ENCODE measurements around the gene CCT5. TPM values are rescaled to one million over a fixed set of nuclear protein-coding genes. Genes with fewer than 3 reads are reported as not detected.

Gene CCT5
- polyA plus RNA-seq, 1 of the 3 experiments (the other 2 are of a cell fraction) = 378 TPM

DNA sequence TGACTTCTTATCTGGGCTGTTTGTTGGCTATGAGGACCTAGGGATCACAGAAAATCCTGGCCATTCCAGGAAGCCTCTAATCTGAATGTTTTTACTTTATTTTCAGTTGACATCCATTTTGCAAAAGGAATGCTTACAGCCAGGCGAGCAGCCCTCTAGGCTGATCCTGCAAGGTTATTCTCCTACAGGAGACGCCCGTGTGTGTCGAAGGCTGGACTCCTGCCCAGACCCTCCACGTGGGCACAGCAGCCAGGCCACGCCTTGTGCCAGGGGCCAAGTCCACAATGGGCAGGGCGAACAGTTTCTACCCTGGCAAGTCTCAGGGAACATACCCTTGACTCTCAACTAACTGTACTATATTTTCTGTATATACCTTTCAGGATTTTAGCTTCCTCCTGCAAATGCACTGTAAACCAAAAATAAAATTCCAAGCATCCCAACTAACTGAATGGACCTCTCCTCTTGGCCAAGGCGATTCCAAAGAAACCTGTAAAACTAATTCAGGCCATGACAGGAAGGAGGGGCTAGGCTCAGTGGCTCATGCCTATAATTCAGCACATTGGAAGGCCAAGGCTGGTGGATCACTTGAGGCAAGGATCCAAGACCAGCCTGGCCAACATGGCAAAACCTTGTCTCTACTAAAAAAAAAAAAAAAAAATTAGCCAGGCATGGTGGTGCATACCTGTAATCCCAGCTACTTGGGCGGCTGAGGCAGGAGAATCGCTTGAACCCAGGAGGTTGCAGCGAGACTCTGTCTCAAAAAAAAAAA is 51.9 kb downstream of the CCT5 start:
- ChIA-PET CTCF (interaction anchor here (1.6 kb wide), 1 partner anchor 18 kb away, joined by 5 read pairs; no protein-coding TSS in a partner anchor), POLR2A (no interaction called here)
- Histone ChIP-seq H3K9me3 (no peaks in the 10 kb centered on the region), H3K27ac (ENCODE audit: low read depth in 2 of 2, low read length in 1 of 2) (no peak overlapping the region), H3K4me1 (ENCODE audit: control insufficient read depth in 1 of 2, insufficient read depth in 2 of 2, low read depth in 1 of 2, low read length in 1 of 2) (peaks cover 0 to 12% of the 10 kb centered on the region in 2 experiments; a peak in 1 of 4 replicates), H3K27me3 (ENCODE audit: insufficient read depth) (no peaks in the 10 kb centered on the region), H3K4me3 (ENCODE audit: low read depth in 2 of 2, low read length in 1 of 2) (no peak overlapping the region), H3K9me2 (no peaks in the 10 kb centered on the region), H3K79me2 (ENCODE audit: insufficient read depth) (peaks cover 12% of the 10 kb centered on the region), H3K36me3 (replicated peaks in 1 of 2; ENCODE audit: control insufficient read depth in 1 of 2, insufficient read depth in 2 of 2, low read length in 1 of 2) (no peaks in the 10 kb centered on the region), H2AFZ (ENCODE audit: low read depth) (no peak overlapping the region), H3K4me2 (no peak overlapping the region), H3K9ac (no peak overlapping the region), H4K20me1 (ENCODE audit: insufficient read depth) (no peaks in the 10 kb centered on the region), H3F3A (replicated peaks; ENCODE audit: insufficient read depth) (no peaks in the 10 kb centered on the region)
- WGBS (ENCODE audit: low lambda C conversion rate) = 88% methylated on average over 11 of the region's 11 CpGs
- no peak for DNase-seq
- TF ChIP-seq TEAD4 (IDR thresholded peaks at IDR 0.05; ENCODE audit: borderline replicate concordance, insufficient read depth) = no peak
- TF ChIP-seq TAF1 (IDR thresholded peaks at IDR 0.05; ENCODE audit: borderline replicate concordance, low read depth, low read length) = no peak
- TF ChIP-seq FOSL2 (IDR thresholded peaks at IDR 0.05; ENCODE audit: borderline replicate concordance, low read depth) = no peak
- TF ChIP-seq YY1 (IDR thresholded peaks at IDR 0.05; ENCODE audit: low read depth) = no peak
- TF ChIP-seq TCF12 (IDR thresholded peaks at IDR 0.05) = no peak
- TF ChIP-seq, protein P1, sequence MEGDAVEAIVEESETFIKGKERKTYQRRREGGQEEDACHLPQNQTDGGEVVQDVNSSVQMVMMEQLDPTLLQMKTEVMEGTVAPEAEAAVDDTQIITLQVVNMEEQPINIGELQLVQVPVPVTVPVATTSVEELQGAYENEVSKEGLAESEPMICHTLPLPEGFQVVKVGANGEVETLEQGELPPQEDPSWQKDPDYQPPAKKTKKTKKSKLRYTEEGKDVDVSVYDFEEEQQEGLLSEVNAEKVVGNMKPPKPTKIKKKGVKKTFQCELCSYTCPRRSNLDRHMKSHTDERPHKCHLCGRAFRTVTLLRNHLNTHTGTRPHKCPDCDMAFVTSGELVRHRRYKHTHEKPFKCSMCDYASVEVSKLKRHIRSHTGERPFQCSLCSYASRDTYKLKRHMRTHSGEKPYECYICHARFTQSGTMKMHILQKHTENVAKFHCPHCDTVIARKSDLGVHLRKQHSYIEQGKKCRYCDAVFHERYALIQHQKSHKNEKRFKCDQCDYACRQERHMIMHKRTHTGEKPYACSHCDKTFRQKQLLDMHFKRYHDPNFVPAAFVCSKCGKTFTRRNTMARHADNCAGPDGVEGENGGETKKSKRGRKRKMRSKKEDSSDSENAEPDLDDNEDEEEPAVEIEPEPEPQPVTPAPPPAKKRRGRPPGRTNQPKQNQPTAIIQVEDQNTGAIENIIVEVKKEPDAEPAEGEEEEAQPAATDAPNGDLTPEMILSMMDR (IDR thresholded peaks at IDR 0.05) = no peak
- TF ChIP-seq SMC3 (IDR thresholded peaks at IDR 0.05; ENCODE audit: low read depth, low read length) = no peak
- no peak for TF ChIP-seq ELF1 (IDR thresholded peaks at IDR 0.05)
- no peak for TF ChIP-seq MEF2A (IDR thresholded peaks at IDR 0.05; ENCODE audit: borderline replicate concordance, low read depth)
- TF ChIP-seq EP300 (IDR thresholded peaks at IDR 0.05; ENCODE audit: borderline replicate concordance in 1 of 2, low read depth in 1 of 2, low read length in 1 of 2) = no peak
- no peak for TF ChIP-seq POLR2AphosphoS5 (IDR thresholded peaks at IDR 0.05; ENCODE audit: low read depth, low read length)
- TF ChIP-seq FOXJ3 (CRISPR knock-in tag; IDR thresholded peaks at IDR 0.05) = no peak
- no peak for TF ChIP-seq RFX5 (IDR thresholded peaks at IDR 0.05; ENCODE audit: low read length)
- no peak for TF ChIP-seq SIN3A (IDR thresholded peaks at IDR 0.05; ENCODE audit: borderline replicate concordance, low read depth, low read length)
- no peak for TF ChIP-seq NRF1 (IDR thresholded peaks at IDR 0.05; ENCODE audit: low read depth, low read length)
- no peak for TF ChIP-seq RCOR1 (IDR thresholded peaks at IDR 0.05; ENCODE audit: low read length)
- no peak for TF ChIP-seq JUND (IDR thresholded peaks at IDR 0.05)
- no peak for TF ChIP-seq RAD21 (IDR thresholded peaks at IDR 0.05; ENCODE audit: low read length)
- TF ChIP-seq, protein P2, sequence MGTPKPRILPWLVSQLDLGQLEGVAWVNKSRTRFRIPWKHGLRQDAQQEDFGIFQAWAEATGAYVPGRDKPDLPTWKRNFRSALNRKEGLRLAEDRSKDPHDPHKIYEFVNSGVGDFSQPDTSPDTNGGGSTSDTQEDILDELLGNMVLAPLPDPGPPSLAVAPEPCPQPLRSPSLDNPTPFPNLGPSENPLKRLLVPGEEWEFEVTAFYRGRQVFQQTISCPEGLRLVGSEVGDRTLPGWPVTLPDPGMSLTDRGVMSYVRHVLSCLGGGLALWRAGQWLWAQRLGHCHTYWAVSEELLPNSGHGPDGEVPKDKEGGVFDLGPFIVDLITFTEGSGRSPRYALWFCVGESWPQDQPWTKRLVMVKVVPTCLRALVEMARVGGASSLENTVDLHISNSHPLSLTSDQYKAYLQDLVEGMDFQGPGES (IDR thresholded peaks at IDR 0.05; ENCODE audit: low read depth, low read length) = no peak
